ENCODE measurements around the gene NECTIN3. TPM values are rescaled to one million over a fixed set of nuclear protein-coding genes. Genes with fewer than 3 reads are reported as not detected.

The NECTIN3 gene
- total and polyA plus RNA-seq, 10 of the 15 experiments (the other 5 are each of a cell fraction or from before 2014, with no cell fraction given) = 0.21 TPM; not detected in 9

GRCh38 chr3:111194048-111194447 is 122.4 kb downstream of the NECTIN3 start (continued):
- TF ChIP-seq ZBTB4 (CRISPR knock-in tag; IDR thresholded peaks at IDR 0.05) (no peak), MAX (IDR thresholded peaks at IDR 0.05; ENCODE audit: low read depth, low read length) (no peak), HCFC1 (IDR thresholded peaks at IDR 0.05; ENCODE audit: low read length) (no peak), CHD2 (IDR thresholded peaks at IDR 0.05; ENCODE audit: borderline replicate concordance, low read depth, low read length) (no peak), ZNF622 (IDR thresholded peaks at IDR 0.05) (no peak), CHD1 (IDR thresholded peaks at IDR 0.05; ENCODE audit: low read depth, low read length) (no peak), BCL11A (IDR thresholded peaks at IDR 0.05; ENCODE audit: low read depth, low read length) (no peak)

GRCh38 chr3:111197485-111197884 is 125.9 kb downstream of the NECTIN3 start:
- Histone ChIP-seq H3K79me2 (ENCODE audit: control insufficient read depth, insufficient read depth, low read length) (no peaks in the 10 kb centered on the region), H3K27me3 (replicated peaks in 1 of 2; ENCODE audit: control insufficient read depth in 2 of 2, insufficient read depth in 2 of 2, low read length in 1 of 2) (no peaks in the 10 kb centered on the region; a peak in 1 of 4 replicates), H4K20me1 (ENCODE audit: control insufficient read depth, insufficient read depth) (no peaks in the 10 kb centered on the region), H3K9me3 (replicated peaks; ENCODE audit: control insufficient read depth, insufficient read depth, low read length) (no peaks in the 10 kb centered on the region), H3K4me2 (ENCODE audit: control insufficient read depth, insufficient read depth) (no peak overlapping the region), H3K36me3 (ENCODE audit: control insufficient read depth in 2 of 2, insufficient read depth in 2 of 2, low read length in 1 of 2) (no peaks in the 10 kb centered on the region), H3K4me3 (no peak overlapping the region), H3K4me1 (ENCODE audit: control insufficient read depth, insufficient read depth, low read length) (no peaks in the 10 kb centered on the region), H3K27ac (ENCODE audit: control insufficient read depth, insufficient read depth) (no peak overlapping the region), H2AFZ (ENCODE audit: control insufficient read depth, low read depth, low read length) (no peak overlapping the region), H3K9ac (ENCODE audit: control insufficient read depth, insufficient read depth, low read length) (no peak overlapping the region)
- in situ Hi-C loops (cut with MboI) (no loop called here), intact Hi-C loops (cut with micrococcal nuclease; ENCODE audit: unreplicated experiment) (no loop called here)
- no peak for DNase-seq (ENCODE audit: low read depth, low spot score)
- WGBS (ENCODE audit: insufficient coverage, insufficient replicate concordance, low lambda C conversion rate, missing lambda C conversion rate) = 0% methylated on average over 3 of the region's 3 CpGs
- no TSS peak for BruUV-seq (replicated peaks)
- CTCF ChIA-PET = no interaction called here
- TF ChIP-seq RAD51 (IDR thresholded peaks at IDR 0.05) (no peak), CHD4 (IDR thresholded peaks at IDR 0.05) (no peak), ELK1 (IDR thresholded peaks at IDR 0.05; ENCODE audit: low read depth, low read length) (no peak), KAT2A (conservative IDR thresholded peaks at IDR 0.05; ENCODE audit: control insufficient read depth, low read depth, low read length) (no peak), ZNF384 (IDR thresholded peaks at IDR 0.05; ENCODE audit: borderline replicate concordance, low read depth, low read length) (no peak), MEF2A (IDR thresholded peaks at IDR 0.05; ENCODE audit: insufficient read depth, low read depth, low read length) (no peak), HDGF (IDR thresholded peaks at IDR 0.05) (no peak), EGR1 (IDR thresholded peaks at IDR 0.05; ENCODE audit: borderline replicate concordance in 1 of 2, low read depth in 2 of 2, low read length in 2 of 2) (no peak), POLR2A (IDR thresholded peaks at IDR 0.05; ENCODE audit: low read depth, low read length) (no peak)
- ATAC-seq = no peak
- SMC1A ChIA-PET (ENCODE audit: uncharacterized antibody, unreplicated experiment) = no interaction called here
- POLR2A ChIA-PET = interaction anchor here (0.6 kb wide), 1 partner anchor 1749 kb away, joined by 3 read pairs; no protein-coding TSS in a partner anchor
- RAD21 ChIA-PET (ENCODE audit: unreplicated experiment) = no interaction called here
- no peak for FAIRE-seq

Data from GM12878 (cell line).